Endothelial cell of umbilical vein (primary cell): ENCODE measurements around the gene CYBB. TPM values are rescaled to one million over a fixed set of nuclear protein-coding genes. Genes with fewer than 3 reads are reported as not detected.

Source experiments
- BruUV-seq: library from RNA; stranded (reverse); fragments of 400-500 nt; replicated peaks from 2 replicates; lab custom pipeline; 2021; lab: Mats Ljungman, UMichigan
- CTCF ChIA-PET: fragments of 300-600, 350-600 bp; sonication (Branson Sonifier 250); formaldehyde crosslinking; loops from one replicate; lab custom pipeline; 2021; ENCODE audit warnings: antibody characterized with exemption, inconsistent platforms; lab: Charles Lee
- POLR2A ChIA-PET: fragments of 300-600, 350-600 bp; sonication (Branson Sonifier 250); formaldehyde crosslinking; loops from one replicate; lab custom pipeline; 2021; ENCODE audit warnings: antibody characterized with exemption, inconsistent platforms; lab: Charles Lee
- DNase-seq: peaks from one replicate; pipeline ENCODE4 v3.0.0-alpha.2; 2011; ENCODE audit warnings: low read depth, low spot score
- FAIRE-seq: peaks from 2 replicates; lab custom pipeline; 2011; peaks lifted over from hg19 to GRCh38; lab: Jason Lieb, UNC
- H2AFZ ChIP-seq: 2 replicates; pipeline ENCODE4 v1.6.0; 2012; ENCODE audit warnings: low read depth, low read length, control low read depth, inconsistent platforms
- H3K27ac ChIP-seq: 2 replicates; pipeline ENCODE4 v1.5.1; 2011; ENCODE audit warnings: low read depth, mild to moderate bottlenecking, control low read depth, low read length, moderate library complexity; ENCODE audit not compliant: insufficient read depth
- H3K27me3 ChIP-seq, 2 experiments: 2 replicates each; pipeline versions ENCODE4 v1.6.0 to v1.6.1; 2011; ENCODE audit warnings: low read length in 2 of 2, mixed read lengths in 1 of 2; ENCODE audit not compliant: control insufficient read depth in 2 of 2, insufficient read depth in 2 of 2
- H3K36me3 ChIP-seq, 2 experiments: 2 replicates in 1 of 2; 3 replicates in 1 of 2; pipeline ENCODE4 v1.5.1; 2011; ENCODE audit warnings: low read length in 2 of 2, mild to moderate bottlenecking in 1 of 2, moderate library complexity in 1 of 2; ENCODE audit not compliant: control insufficient read depth in 2 of 2, insufficient read depth in 2 of 2; ENCODE audit errors: extremely low read depth in 1 of 2
- H3K4me1 ChIP-seq: 3 replicates; pipeline ENCODE4 v1.5.1; 2011; ENCODE audit warnings: mild to moderate bottlenecking, low read length; ENCODE audit not compliant: control insufficient read depth, insufficient read depth; ENCODE audit errors: extremely low read depth
- H3K4me2 ChIP-seq: 2 replicates; pipeline ENCODE4 v1.6.1; 2011; ENCODE audit warnings: low read length, control low read depth, mixed read lengths; ENCODE audit not compliant: insufficient read depth
- H3K4me3 ChIP-seq, 3 experiments: fragments of 200-600 bp in 1 of 3; sonication (generic), shearing (Covaris generic) in 1 of 3; replicated peaks in 1 of 3; 2 replicates each; pipeline ENCODE4 v1.5.1; 2011 to 2016; ENCODE audit warnings: control low read depth in 3 of 3, low read length in 3 of 3, mild to moderate bottlenecking in 2 of 3, inconsistent platforms in 1 of 3, low read depth in 1 of 3, moderate library complexity in 1 of 3; ENCODE audit not compliant: insufficient read depth in 1 of 3
- H3K79me2 ChIP-seq: 2 replicates; pipeline ENCODE4 v1.6.0; 2012; ENCODE audit warnings: low read length, inconsistent platforms; ENCODE audit not compliant: control insufficient read depth, insufficient read depth
- H3K9ac ChIP-seq: replicated peaks from 2 replicates; pipeline ENCODE3; 2011; ENCODE audit warnings: low read length, control low read depth; ENCODE audit not compliant: insufficient read depth; ENCODE audit errors: extremely low read depth
- H3K9me1 ChIP-seq: replicated peaks from 3 replicates; pipeline ENCODE4 v1.6.0; 2011; ENCODE audit warnings: mild to moderate bottlenecking, low read length; ENCODE audit not compliant: control insufficient read depth, insufficient read depth; ENCODE audit errors: extremely low read depth
- H3K9me3 ChIP-seq: replicated peaks from 2 replicates; pipeline ENCODE4 v1.5.1; 2012; ENCODE audit warnings: low read length, inconsistent platforms; ENCODE audit not compliant: control insufficient read depth, insufficient read depth
- H4K20me1 ChIP-seq: replicated peaks from 2 replicates; pipeline ENCODE3; 2011; ENCODE audit warnings: mild to moderate bottlenecking, low read length; ENCODE audit not compliant: control insufficient read depth, insufficient read depth; ENCODE audit errors: extremely low read depth
- EZH2 ChIP-seq: IDR thresholded peaks from 2 replicates; pipeline ENCODE4 v1.6.1; 2012; ENCODE audit warnings: borderline replicate concordance, low read depth, mild to moderate bottlenecking, moderate library complexity, low read length, inconsistent platforms; ENCODE audit not compliant: severe bottlenecking
- FOS ChIP-seq: IDR thresholded peaks from 2 replicates; pipeline ENCODE4 v1.6.1; 2011; ENCODE audit warnings: mild to moderate bottlenecking, low read length, moderate library complexity, borderline replicate concordance; ENCODE audit not compliant: insufficient read depth
- GATA2 ChIP-seq: IDR thresholded peaks from 2 replicates; pipeline ENCODE4 v1.7.0; 2011; ENCODE audit warnings: low read depth, mild to moderate bottlenecking, moderate library complexity, mixed read lengths, low read length; ENCODE audit not compliant: insufficient read length, insufficient read depth
- JUN ChIP-seq: IDR thresholded peaks from 2 replicates; pipeline ENCODE4 v1.6.1; 2011; ENCODE audit warnings: borderline replicate concordance, low read depth; ENCODE audit not compliant: insufficient read length, insufficient read depth
- MYC ChIP-seq: IDR thresholded peaks from one replicate; pipeline ENCODE4 v1.6.1; 2011; ENCODE audit warnings: mild to moderate bottlenecking, low read depth, low read length
- POLR2A ChIP-seq: IDR thresholded peaks from 2 replicates; pipeline ENCODE4 v1.6.1; 2012; ENCODE audit warnings: low read depth, mild to moderate bottlenecking, control low read depth, low read length
- POLR2AphosphoS5 ChIP-seq: IDR thresholded peaks from 2 replicates; pipeline ENCODE4 v1.6.1; 2012; ENCODE audit warnings: low read depth, mild to moderate bottlenecking, control low read depth, low read length, moderate library complexity; ENCODE audit not compliant: insufficient read depth
- dilution Hi-C: fragments of 300-500 bp; cut with MboI; formaldehyde crosslinking; loops from one replicate; pipeline ENCODE4 v1.15.0; 2019; ENCODE audit warnings: low sequenced_read_pairs; ENCODE audit not compliant: extremely low pct_ligation_motif_present
- intact Hi-C: fragments of 100-400 bp; cut with micrococcal nuclease; formaldehyde crosslinking; loops from one replicate; pipeline ENCODE4 v1.10.0; 2022
- polyA plus RNA-seq, 4 experiments: library from polyadenylated mRNA; depleted of rRNA in 3 of 4; stranded (reverse) in 3 of 4; unstranded in 1 of 4; fragments of >200 nt; gene quantifications; 2 replicates each; pipeline versions ENCODE4 v1.2.1 to v1.2.3, GENCODE V29; 2011 to 2012; ENCODE audit warnings: missing spikeins in 1 of 4
- total RNA-seq: library from RNA; stranded (reverse); gene quantifications from 2 replicates; pipeline ENCODE4 v1.2.3, GENCODE V29; 2021
- TF ChIP-seq, protein P1 (sequence below): IDR thresholded peaks from 2 replicates; pipeline ENCODE4 v1.6.1; 2011; ENCODE audit not compliant: insufficient read depth, insufficient read length
- TF ChIP-seq, protein P2 (sequence below), 2 donors: IDR thresholded peaks; 1 replicate in 1 of 2; 2 replicates in 1 of 2; pipeline ENCODE4 v1.5.1; 2011; ENCODE audit warnings: low read length in 2 of 2, mild to moderate bottlenecking in 2 of 2, moderate library complexity in 2 of 2, control low read depth in 1 of 2, inconsistent platforms in 1 of 2, low read depth in 1 of 2; ENCODE audit not compliant: insufficient read depth in 1 of 2; ENCODE audit errors: extremely low read depth in 1 of 2

CYBB gene
- total and polyA plus RNA-seq, 2 donors (not counting 3 experiments of a cell fraction or from before 2014, with no cell fraction given) = not detected

DNA sequence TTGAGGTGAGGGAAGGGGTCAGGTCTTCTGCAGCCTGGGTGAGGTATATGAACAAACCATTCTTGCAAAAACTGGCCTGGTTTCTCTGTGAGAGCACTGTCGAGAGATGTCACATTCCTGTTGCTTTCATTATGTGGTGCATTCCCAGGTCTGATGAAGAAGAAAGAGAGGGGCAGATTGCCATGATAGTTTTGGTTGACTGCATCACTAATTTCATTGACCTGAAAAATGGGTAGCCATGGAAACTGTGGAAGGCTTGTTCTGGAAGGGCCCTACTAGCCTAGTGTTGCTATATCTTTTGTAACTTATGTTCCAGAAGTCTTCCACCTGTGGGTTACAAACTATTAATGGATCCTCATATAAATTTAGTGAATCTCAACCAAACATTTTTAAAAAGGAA lies 32.9 kb upstream of the CYBB start:
- Histone ChIP-seq H2AFZ (no peak overlapping the region), H3K9me1 (no peaks in the 10 kb centered on the region), H3K4me1 (no peaks in the 10 kb centered on the region), H3K4me3 (no peak overlapping the region), H3K36me3 (no peaks in the 10 kb centered on the region), H3K9ac (no peak overlapping the region), H4K20me1 (no peaks in the 10 kb centered on the region), H3K27ac (no peak overlapping the region), H3K27me3 (no peaks in the 10 kb centered on the region), H3K9me3 (no peaks in the 10 kb centered on the region), H3K79me2 (no peaks in the 10 kb centered on the region), H3K4me2 (no peak overlapping the region)
- DNase-seq = no peak
- BruUV-seq = no TSS peak
- TF ChIP-seq FOS (no peak), POLR2A (no peak), POLR2AphosphoS5 (no peak)
- TF ChIP-seq, protein P1, sequence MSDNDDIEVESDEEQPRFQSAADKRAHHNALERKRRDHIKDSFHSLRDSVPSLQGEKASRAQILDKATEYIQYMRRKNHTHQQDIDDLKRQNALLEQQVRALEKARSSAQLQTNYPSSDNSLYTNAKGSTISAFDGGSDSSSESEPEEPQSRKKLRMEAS = no peak
- intact Hi-C loops = loop anchor here (5.0 to 10.0 kb wide), 2 partner anchors 158 to 180 kb away; no protein-coding TSS in a partner anchor
- FAIRE-seq = no peak
- dilution Hi-C loops = no loop called here
- ChIA-PET POLR2A (no interaction called here), CTCF (interaction anchor here (4.2 kb wide), 1 partner anchor 420 kb away, joined by 29 read pairs; no protein-coding TSS in a partner anchor)

DNA sequence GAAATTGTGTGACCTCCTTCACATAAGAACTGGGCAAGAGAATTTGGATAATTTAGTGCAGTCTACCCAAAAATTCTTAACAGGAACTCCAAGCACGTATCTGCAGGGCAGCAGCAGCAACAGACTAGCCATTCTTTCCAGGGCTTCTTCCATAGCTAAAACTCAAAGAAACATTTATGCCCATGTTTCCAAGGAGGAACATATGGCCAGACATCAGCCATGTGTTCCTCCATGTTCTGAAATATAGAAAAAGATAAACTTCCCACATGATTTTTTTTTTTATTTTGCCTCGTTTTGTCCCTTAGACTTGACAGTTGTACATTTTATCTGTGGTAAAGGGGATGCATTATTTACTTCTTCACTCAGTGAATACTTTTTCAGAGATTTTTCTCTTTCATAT lies 27.6 kb upstream of the CYBB start:
- H3K4me2 ChIP-seq = no peak overlapping the region
- H3K4me1 ChIP-seq = no peaks in the 10 kb centered on the region

More for the DNA sequence above, 27.6 kb upstream of the CYBB start:
- ChIA-PET CTCF (no interaction called here), POLR2A (no interaction called here)
- Histone ChIP-seq H3K4me3 (no peak overlapping the region), H3K36me3 (no peaks in the 10 kb centered on the region), H2AFZ (no peak overlapping the region), H3K27ac (no peak overlapping the region), H4K20me1 (no peaks in the 10 kb centered on the region), H3K9me3 (no peaks in the 10 kb centered on the region), H3K9ac (no peak overlapping the region), H3K27me3 (no peaks in the 10 kb centered on the region), H3K9me1 (no peaks in the 10 kb centered on the region), H3K79me2 (no peaks in the 10 kb centered on the region)
- dilution Hi-C loops = no loop called here
- FAIRE-seq (no peak), DNase-seq (no peak)
- BruUV-seq = no TSS peak
- intact Hi-C loops = no loop called here
- TF ChIP-seq POLR2AphosphoS5 (no peak), EZH2 (no peak), MYC (no peak), JUN (no peak), POLR2A (no peak), FOS (no peak), GATA2 (no peak)
- TF ChIP-seq, protein P2, sequence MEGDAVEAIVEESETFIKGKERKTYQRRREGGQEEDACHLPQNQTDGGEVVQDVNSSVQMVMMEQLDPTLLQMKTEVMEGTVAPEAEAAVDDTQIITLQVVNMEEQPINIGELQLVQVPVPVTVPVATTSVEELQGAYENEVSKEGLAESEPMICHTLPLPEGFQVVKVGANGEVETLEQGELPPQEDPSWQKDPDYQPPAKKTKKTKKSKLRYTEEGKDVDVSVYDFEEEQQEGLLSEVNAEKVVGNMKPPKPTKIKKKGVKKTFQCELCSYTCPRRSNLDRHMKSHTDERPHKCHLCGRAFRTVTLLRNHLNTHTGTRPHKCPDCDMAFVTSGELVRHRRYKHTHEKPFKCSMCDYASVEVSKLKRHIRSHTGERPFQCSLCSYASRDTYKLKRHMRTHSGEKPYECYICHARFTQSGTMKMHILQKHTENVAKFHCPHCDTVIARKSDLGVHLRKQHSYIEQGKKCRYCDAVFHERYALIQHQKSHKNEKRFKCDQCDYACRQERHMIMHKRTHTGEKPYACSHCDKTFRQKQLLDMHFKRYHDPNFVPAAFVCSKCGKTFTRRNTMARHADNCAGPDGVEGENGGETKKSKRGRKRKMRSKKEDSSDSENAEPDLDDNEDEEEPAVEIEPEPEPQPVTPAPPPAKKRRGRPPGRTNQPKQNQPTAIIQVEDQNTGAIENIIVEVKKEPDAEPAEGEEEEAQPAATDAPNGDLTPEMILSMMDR (IDR thresholded peaks at IDR 0.05; ENCODE audit: extremely low read depth in 1 of 2, insufficient read depth in 1 of 2, low read depth in 1 of 2, low read length in 2 of 2) = no peak
- TF ChIP-seq, protein P1 = no peak
